Tibial nerve (tissue), 4 donors: Measurements from ENCODE around the gene OR7D4.

Experiments
- CTCF ChIP-seq, 5 experiments: fragments of 200-600 bp in 3 of 5; fragments of 450-650 bp in 2 of 5; sonication (generic) in 3 of 5; IDR thresholded peaks; one replicate each; pipeline ENCODE4 v1.5.1; 2016 to 2019; ENCODE audit warnings: antibody characterized with exemption in 5 of 5, mild to moderate bottlenecking in 3 of 5, moderate library complexity in 2 of 5
- EP300 ChIP-seq, 2 donors: sonication (generic); formaldehyde crosslinking; IDR thresholded peaks; one replicate each; pipeline ENCODE4 v1.6.1; 2017; ENCODE audit warnings: antibody characterized with exemption in 2 of 2, mild to moderate bottlenecking in 1 of 2
- POLR2A ChIP-seq, 2 donors: fragments of 450-650 bp; IDR thresholded peaks; one replicate each; pipeline ENCODE4 v1.6.1; 2017; ENCODE audit warnings: antibody characterized with exemption in 2 of 2, mild to moderate bottlenecking in 2 of 2, moderate library complexity in 2 of 2

- TF ChIP-seq CTCF (IDR thresholded peaks at IDR 0.05) (no peak), POLR2A (IDR thresholded peaks at IDR 0.05) (no peak), EP300 (IDR thresholded peaks at IDR 0.05) (no peak)
Observed at GRCh38 chr19:9165261-9165660, 54.1 kb downstream of the OR7D4 start.
